Activated naive CD4-positive, alpha-beta T cell treated with anti-CD3 and anti-CD28 coated beads, Interleukin-2, amount 50 U/mL, for 72 hours (primary cell): ENCODE data around the gene MEGF11. TPM values are rescaled to one million over a fixed set of nuclear protein-coding genes. Genes with fewer than 3 reads are reported as not detected.

Experiments
- ATAC-seq, 2 donors: fragments of 150-1000 bp; cut with Tn5 transposase; 2 replicates each; pipeline ENCODE4 v1.10.0; 2021; ENCODE audit warnings: mild to moderate bottlenecking in 2 of 2, moderate library complexity in 2 of 2
- DNase-seq, 2 donors: peaks; one replicate each; pipeline ENCODE4 v3.0.0; 2021 to 2022; ENCODE audit warnings: low spot score in 2 of 2
- H3K27ac Mint-ChIP-seq, 2 donors: one replicate each; pipeline ENCODE4 v1.8.0; 2022; ENCODE audit warnings: mild to moderate bottlenecking in 2 of 2, mixed read lengths in 2 of 2
- H3K36me3 Mint-ChIP-seq, 2 donors: one replicate each; pipeline ENCODE4 v1.8.0; 2022; ENCODE audit warnings: mixed read lengths in 2 of 2
- H3K9me3 Mint-ChIP-seq, 2 donors: one replicate each; pipeline ENCODE4 v1.8.0; 2022; ENCODE audit warnings: mixed read lengths in 2 of 2
- total RNA-seq, 2 donors: library from RNA; stranded (reverse); gene quantifications; one replicate each; pipeline ENCODE4 v1.2.3, GENCODE V29; 2022

The MEGF11 gene
- total RNA-seq, 2 donors from 2014 or later: not detected

DNA sequence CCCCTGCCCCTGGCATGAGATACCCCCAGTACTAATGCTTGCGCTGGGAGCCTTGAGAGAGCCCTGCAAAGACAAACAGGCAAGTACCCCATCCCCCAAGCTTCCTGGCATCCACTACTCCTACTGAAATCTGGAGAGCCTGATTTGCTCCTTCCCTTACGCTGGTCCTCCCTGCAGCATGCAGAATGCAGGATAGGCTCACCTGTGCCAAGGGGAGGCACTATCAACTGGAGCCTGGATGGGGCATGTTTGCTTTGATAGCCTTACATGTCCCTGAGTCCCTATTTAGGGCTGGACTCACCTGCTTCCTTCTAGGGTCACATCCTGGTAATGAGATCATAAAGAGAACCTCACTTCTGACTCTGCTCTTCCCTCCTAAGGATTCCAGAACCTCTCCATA lies 341.3 kb downstream of the MEGF11 start:
- H3K27ac Mint-ChIP-seq: no peak overlapping the region
- H3K36me3 Mint-ChIP-seq: no peaks in the 10 kb centered on the region
- H3K9me3 Mint-ChIP-seq: no peaks in the 10 kb centered on the region
- no peak for ATAC-seq
- no peak for DNase-seq

DNA sequence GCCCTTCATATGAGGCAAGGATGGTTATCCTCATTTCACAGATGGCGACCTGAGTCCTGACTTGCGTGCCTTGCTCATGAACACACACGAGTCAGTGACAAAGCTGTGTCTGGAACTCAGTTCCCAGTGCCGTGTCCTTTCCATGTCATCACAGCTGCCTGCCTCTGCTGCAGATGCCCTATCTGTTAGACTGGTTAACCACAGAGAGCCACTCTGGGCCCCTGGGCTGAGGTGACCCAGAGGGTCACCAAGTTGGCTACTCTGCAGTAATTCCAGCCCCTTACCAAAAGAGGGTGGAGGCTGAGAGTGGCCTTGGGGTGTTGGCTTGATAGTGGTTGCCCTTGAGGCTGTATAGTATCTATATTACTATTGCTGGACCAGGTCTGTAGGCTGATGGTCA lies 343.2 kb downstream of the MEGF11 start:
- DNase-seq: no peak
- ATAC-seq: no peak
- Mint-ChIP-seq H3K9me3 (no peaks in the 10 kb centered on the region), H3K36me3 (no peaks in the 10 kb centered on the region), H3K27ac (no peak overlapping the region)

DNA sequence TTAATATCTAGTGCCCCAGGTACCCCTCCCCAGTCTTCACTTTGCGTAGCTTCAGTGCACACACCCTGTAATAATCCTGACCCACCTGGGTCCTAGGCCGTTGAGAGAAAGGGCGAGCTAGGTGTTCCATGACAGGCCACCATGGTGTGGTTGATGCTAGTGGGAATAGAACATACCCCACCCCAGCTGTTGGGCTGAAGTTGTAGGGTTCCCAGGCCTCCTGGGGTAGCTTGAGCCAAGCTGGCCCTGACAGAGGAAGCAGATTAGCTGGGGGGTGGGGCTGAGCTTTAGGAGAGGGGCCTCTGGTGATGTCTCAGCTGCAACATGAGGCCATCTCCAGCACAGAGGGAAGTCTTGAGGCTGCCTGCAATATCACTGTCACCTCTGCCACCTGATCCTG lies 343.7 kb downstream of the MEGF11 start:
- ATAC-seq (no peak), DNase-seq (no peak)
- Mint-ChIP-seq H3K27ac (no peak overlapping the region), H3K9me3 (no peaks in the 10 kb centered on the region), H3K36me3 (no peaks in the 10 kb centered on the region)

DNA sequence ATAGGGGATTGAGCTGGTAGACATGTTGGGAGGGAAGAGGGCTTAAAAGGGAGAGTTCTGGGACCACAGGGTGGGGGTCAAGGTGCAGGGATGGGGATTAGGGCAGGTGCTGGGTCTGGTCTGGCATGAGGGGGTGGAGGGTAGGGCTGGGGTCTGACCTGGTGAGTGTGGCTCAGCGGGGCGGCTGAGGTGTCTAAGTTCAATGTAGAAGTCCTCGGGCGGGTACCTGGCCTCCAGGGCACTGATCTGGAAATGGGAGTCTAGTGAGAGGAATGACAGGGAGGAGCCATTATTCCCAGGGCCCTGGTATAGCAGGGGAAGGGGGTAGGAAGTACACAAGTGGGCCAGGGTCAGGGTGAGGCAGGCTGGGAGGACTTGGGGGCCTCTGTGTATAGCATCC lies 344.7 kb downstream of the MEGF11 start:
- H3K36me3 Mint-ChIP-seq: no peaks in the 10 kb centered on the region
- peak overlapping the region; percentile 53 to 56 for H3K27ac Mint-ChIP-seq
- no peak for DNase-seq
- no peak for ATAC-seq
- no peaks in the 10 kb centered on the region for H3K9me3 Mint-ChIP-seq

DNA sequence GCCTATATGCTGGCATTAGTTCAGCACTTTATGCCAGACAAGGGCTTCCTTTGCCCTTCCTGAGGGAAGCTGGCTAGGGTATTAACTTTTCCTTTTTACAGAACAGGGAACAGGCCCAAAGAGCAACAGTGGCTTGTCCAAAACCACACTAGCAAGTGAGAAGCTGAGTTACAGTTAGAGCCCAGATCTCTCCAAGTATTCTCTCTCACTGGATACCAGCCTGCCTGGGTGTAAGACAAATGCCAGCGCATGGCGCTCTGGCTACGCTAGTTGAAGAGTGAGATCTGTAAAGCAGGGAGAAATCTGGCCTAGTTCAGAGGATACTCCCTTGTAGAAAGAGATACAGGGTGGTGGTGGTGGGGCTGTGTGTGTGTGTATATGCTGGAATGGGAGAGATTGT lies 345.9 kb downstream of the MEGF11 start:
- ATAC-seq (no peak), DNase-seq (no peak)
- Mint-ChIP-seq H3K9me3 (no peaks in the 10 kb centered on the region), H3K27ac (peak overlapping the region in 1 of 2 donors; percentile 13), H3K36me3 (no peaks in the 10 kb centered on the region)

DNA sequence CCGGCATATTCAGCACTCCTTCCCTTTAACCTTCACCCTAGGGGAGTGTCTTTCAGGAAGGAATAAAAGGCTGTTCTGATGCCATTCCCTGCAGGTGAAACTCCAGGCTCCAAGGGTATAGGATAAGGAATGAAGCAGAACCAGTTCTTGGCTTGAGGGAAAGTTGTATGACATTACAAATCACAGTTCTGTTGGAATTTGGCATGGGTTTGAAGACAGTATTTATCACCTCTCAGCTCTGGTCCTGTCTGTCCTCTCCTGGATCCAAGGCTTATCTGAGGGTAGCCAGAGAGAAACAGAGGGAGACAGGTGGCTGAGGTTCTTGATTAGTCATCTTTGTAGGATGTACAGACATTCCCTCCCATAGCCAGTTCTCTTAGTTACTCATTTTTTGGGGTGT lies 347.2 kb downstream of the MEGF11 start:
- DNase-seq (no peak), ATAC-seq (no peak)
- H3K36me3 Mint-ChIP-seq: no peaks in the 10 kb centered on the region
- H3K9me3 Mint-ChIP-seq: no peaks in the 10 kb centered on the region
- H3K27ac Mint-ChIP-seq: no peak overlapping the region

DNA sequence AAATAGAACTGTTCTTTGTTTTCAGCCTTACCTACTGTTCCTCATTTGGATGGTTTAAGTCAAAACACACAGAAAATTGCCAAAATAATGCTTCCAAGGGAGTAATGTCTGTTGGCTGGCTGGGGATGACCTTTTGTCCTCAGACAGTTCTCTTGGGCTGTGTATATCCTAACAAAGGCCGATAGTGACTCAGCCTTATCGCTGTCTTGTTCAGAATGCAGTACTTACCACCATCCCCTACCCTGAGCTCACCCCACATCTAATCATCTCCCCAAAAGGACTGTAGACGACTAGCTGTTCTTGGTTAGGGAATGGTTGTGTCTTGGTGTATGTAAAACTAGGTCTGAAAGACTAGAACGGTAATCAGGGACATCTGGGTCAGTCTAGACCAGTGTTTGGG lies 349.2 kb downstream of the MEGF11 start:
- Mint-ChIP-seq H3K27ac (no peak overlapping the region), H3K36me3 (no peaks in the 10 kb centered on the region), H3K9me3 (no peaks in the 10 kb centered on the region)
- no peak for ATAC-seq
- DNase-seq: no peak

DNA sequence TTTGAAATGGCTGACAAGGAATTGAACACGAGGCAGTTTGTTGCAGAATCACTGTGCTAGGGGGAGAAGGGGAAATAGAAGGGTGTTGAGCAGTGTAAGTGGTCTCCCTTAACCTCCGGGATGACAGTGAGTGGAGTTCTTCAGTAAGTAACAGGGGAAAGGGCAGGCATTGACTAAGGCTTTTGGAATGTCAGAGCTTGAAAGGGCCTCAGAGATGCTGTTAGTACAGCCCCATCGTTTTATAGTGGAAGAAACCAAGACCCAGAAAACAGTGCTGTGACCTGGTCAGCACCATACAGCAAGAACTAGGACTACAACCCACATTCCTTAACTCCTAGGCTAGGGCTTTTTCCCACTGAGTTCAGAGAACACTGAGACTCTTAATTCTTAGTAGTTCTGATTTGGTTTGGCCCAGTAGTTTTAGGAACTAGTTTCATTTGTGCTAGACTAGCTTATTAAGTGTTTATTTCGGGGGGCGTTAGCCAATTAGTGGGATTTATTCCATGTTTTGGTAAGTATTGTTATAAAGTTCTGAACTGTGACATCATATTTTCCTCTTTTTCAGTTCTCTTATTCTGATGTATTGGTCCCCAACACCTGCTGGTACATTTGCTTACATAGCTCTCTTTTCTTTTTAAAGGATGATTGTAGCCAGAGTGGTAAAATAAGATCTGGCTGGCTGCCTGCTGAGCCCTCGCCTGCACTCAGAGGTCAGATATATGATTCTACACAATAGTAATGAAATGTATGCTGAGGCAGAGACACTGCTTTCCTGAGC lies 350.1 kb downstream of the MEGF11 start:
- ATAC-seq: no peak
- H3K36me3 Mint-ChIP-seq: no peaks in the 10 kb centered on the region
- DNase-seq: no peak
- no peaks in the 10 kb centered on the region for H3K9me3 Mint-ChIP-seq
- no peak overlapping the region for H3K27ac Mint-ChIP-seq

DNA sequence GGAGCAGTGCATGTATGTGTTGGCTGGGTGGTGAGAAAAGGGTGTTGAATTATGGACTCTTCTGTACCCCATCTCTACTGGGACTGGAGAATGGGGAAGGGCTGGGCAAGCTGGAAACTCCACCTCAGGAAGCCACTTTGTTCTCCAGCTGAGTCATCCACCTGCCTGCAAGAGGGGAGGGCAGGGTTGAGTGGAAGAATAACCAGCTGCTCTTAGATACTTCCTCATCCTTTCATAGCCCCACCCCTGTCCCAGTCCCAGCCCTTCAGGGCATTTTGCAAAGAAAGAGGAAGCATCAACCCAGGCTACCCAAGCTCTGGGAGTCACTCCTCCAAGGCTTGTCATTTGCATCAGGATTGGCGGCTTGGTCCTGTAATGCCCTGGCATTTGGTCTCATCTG lies 351.2 kb downstream of the MEGF11 start:
- no peak for DNase-seq
- H3K9me3 Mint-ChIP-seq: no peaks in the 10 kb centered on the region
- peak; percentile 60 to 71 for ATAC-seq
- H3K27ac Mint-ChIP-seq: peak overlapping the region in 1 of 2 donors; percentile 7
- H3K36me3 Mint-ChIP-seq: no peaks in the 10 kb centered on the region

DNA sequence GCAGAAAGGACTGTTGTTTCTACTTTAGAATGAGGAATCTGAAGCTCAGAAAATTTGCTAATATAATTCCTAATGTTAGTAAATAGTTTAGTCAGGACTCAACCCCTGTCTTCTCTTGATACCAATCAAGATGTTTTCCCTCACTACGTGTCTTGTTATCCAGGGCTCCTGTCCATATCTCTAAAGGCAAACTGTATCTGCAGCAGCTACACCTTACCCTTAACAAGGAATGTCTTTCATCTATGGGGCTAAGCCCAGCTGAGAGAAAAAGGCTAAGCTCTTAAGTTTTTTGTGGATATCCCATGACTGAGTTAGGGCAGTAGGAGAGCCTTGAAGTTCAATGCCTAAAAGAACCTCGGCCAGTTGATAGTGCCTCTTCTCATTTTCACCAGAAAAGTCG lies 351.7 kb downstream of the MEGF11 start:
- Mint-ChIP-seq H3K9me3 (no peaks in the 10 kb centered on the region), H3K27ac (peak overlapping the region in 1 of 2 donors; percentile 7), H3K36me3 (no peaks in the 10 kb centered on the region)
- DNase-seq: no peak
- ATAC-seq: no peak

DNA sequence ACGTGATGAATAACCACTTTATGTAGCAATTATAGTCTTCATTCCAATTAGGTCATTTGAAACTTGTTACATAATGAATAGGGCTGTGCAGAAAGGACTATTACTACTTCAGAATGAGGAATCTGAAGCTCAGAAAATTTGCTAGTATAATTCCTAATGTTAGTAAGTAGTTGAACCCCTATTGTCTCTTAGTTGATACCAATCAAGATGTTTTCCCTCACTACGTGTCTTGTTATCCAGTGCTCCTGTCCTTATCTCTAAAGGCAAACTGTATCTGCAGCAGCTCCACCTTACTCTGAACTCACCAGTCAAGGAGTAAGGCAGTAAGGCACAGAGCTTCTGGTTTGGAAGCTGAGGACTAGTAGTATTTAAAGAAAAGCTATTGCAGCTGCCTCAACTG lies 352.2 kb downstream of the MEGF11 start:
- H3K9me3 Mint-ChIP-seq: no peaks in the 10 kb centered on the region
- no peak overlapping the region for H3K27ac Mint-ChIP-seq
- H3K36me3 Mint-ChIP-seq: no peaks in the 10 kb centered on the region
- ATAC-seq: no peak
- DNase-seq: no peak

DNA sequence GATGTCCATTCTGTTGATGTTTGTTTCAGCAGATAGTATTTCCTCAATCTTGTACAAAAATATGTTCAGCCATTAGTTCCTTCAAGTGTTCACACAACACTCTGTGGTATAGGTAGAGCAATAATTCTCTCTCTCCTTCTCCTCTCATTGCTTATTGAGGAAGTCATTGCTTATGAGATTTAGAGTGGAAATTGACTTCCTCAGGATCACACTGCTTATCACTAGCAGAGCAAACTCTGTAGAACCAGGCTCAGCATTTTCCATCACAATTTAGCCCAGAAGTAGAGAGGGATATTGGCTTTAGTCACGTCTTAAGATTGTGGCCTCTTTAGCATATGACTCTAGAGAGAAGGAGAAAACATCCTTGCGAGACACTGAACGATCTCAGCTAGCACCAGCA lies 353.1 kb downstream of the MEGF11 start:
- no peaks in the 10 kb centered on the region for H3K9me3 Mint-ChIP-seq
- no peaks in the 10 kb centered on the region for H3K36me3 Mint-ChIP-seq
- H3K27ac Mint-ChIP-seq: no peak overlapping the region
- no peak for DNase-seq
- no peak for ATAC-seq

DNA sequence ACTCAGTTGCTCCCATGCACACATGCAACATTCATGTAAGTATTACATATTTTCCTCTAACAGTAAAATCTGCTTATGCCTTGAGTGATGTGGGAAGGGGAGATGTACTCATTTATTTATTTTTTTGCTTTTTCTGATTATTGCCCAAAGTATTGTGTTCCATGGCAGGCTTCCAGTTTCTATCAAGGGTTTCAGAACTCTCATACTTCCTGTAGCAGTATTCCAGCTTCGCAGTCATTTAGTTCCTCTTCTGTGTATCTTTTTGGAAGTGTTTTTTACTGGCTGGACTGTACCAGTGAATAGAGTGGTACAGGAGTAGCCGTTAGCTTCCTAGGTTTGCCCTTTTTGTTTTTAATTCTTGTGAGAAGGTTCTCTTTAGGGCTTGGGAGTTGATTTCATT lies 357.3 kb downstream of the MEGF11 start:
- Mint-ChIP-seq H3K36me3 (peaks cover 0 to 9% of the 10 kb centered on the region in 2 donors), H3K9me3 (no peaks in the 10 kb centered on the region), H3K27ac (peak overlapping the region in 1 of 2 donors; percentile 25)
- ATAC-seq (no peak), DNase-seq (no peak)

DNA sequence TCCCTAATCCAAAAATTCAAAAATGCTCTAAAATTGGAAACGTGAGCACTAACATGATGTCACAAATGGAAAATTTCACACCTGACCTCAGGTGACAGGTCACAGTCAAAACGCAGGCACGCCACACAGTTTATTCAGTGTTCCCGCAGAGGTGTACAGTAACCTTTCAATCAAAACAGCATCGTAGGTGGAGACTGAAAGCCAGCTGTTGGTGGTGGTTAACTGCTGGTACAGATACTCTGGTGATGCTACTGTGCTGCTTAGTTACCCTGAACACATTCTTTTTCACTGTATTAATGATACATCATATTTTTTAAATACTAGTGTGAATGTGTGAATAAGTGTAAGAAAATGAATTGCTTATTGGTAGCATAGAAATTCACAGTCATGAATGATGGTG lies 360.5 kb downstream of the MEGF11 start:
- no peak for DNase-seq
- Mint-ChIP-seq H3K27ac (no peak overlapping the region), H3K9me3 (no peaks in the 10 kb centered on the region), H3K36me3 (peaks cover 0 to 26% of the 10 kb centered on the region in 2 donors)
- ATAC-seq: peak; percentile 59 to 77

DNA sequence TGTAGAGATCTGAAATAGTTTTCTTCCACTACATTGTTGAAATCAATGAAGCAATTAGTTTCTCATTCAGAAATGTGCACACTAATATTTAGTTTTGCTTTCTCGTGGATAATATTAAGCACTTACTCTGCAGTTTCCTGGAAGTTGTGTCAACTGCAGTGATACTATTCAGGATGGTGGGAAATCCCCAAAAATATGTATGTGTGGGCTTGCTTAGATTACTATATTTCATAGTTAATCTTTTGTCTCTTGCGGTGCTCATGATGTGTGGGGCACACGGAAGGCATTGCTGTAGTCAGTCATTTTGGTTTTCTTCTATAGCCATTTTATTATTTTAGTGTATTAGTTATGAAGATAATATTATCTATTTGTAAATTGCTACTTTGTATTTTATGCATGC lies 364.6 kb downstream of the MEGF11 start:
- ATAC-seq (peak; percentile 38 to 47), DNase-seq (no peak)
- Mint-ChIP-seq H3K27ac (peak overlapping the region; percentile 57 to 93), H3K9me3 (no peaks in the 10 kb centered on the region), H3K36me3 (peaks cover 6 to 49% of the 10 kb centered on the region in 2 donors)

DNA sequence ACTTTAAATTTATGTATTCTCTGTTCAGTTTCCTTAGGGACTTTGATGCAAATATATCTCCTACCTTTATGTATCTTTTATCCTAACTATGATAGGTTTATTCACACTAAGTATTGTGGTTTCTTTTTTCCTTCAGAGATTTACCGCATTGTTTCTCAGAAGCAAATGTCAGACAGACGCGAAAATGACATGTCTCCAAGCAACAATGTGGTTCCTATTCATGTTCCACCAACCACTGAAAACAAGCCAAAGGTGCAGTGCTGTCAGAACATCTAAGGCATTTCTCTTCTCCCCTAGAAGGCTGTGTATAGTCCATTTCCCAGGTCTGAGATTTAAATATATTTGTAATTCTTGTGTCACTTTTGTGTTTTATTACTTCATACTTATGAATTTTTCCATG lies 366.0 kb downstream of the MEGF11 start:
- peaks cover 6 to 52% of the 10 kb centered on the region in 2 donors for H3K36me3 Mint-ChIP-seq
- ATAC-seq (peak; percentile 95 to 98), DNase-seq (peak in 1 of 2 donors; percentile 52)
- H3K9me3 Mint-ChIP-seq: no peaks in the 10 kb centered on the region
- peak overlapping the region; percentile 93 to 97 for H3K27ac Mint-ChIP-seq

DNA sequence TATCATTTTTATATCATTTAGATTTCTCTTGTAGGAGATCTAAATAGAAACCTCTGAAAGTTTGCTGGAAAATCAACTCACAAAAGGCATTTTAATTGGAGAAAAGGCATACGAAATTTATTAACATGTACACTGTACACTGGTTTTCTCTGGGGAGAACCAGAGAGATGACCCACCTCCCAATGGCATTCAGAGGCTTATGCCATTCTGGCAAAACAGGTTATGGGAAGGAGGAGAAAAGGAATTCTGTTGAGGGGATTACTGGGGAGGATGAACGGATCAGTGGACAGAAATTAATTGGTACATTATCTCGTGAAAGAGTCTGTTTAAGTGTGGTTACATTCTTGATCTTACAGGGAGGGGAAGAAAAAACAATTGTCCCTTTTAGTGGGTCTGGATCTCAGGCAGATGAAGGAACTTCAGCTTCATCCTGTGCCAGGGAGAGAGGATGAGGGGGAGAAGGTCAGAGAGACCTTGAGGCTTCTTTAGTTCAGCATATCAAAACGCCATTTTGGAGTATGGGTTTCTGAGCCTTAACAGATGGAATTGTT lies 367.8 kb downstream of the MEGF11 start:
- H3K27ac Mint-ChIP-seq: peak overlapping the region in 1 of 2 donors; percentile 33
- ATAC-seq: no peak
- no peak for DNase-seq
- peaks cover 6 to 44% of the 10 kb centered on the region in 2 donors for H3K36me3 Mint-ChIP-seq
- no peaks in the 10 kb centered on the region for H3K9me3 Mint-ChIP-seq

DNA sequence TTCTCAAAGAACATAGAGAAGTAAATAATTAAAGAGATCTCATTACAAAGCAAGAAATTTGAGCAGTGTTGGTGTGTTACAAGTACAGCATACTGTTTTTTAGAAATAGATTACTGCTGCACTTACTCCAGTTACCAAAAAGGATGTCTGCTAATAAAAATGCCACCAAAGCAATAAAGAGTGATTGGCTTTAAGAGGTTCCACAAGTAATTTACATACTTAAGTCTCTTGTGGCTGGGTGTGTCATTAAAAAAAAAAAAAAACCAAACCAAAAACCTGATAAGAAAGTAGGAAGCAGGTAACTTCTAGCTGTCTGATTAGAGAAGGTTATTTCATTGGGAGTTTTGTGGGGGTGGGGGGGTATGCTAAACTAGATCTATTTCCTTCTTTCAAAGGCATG lies 369.0 kb downstream of the MEGF11 start:
- Mint-ChIP-seq H3K27ac (no peak overlapping the region), H3K36me3 (peaks cover 6 to 41% of the 10 kb centered on the region in 2 donors), H3K9me3 (no peaks in the 10 kb centered on the region)
- ATAC-seq (no peak), DNase-seq (no peak)
